Endothelial cell of umbilical vein (primary cell): ENCODE data around the gene UBXN1. TPM values are rescaled to one million over a fixed set of nuclear protein-coding genes. Genes with fewer than 3 reads are reported as not detected.

Experiments
- BruUV-seq: library from RNA; stranded (reverse); fragments of 400-500 nt; replicated peaks from 2 replicates; lab custom pipeline; 2021; lab: Mats Ljungman, UMichigan
- CTCF ChIA-PET: fragments of 300-600, 350-600 bp; sonication (Branson Sonifier 250); formaldehyde crosslinking; loops from one replicate; lab custom pipeline; 2021; ENCODE audit warnings: antibody characterized with exemption, inconsistent platforms; lab: Charles Lee
- POLR2A ChIA-PET: fragments of 300-600, 350-600 bp; sonication (Branson Sonifier 250); formaldehyde crosslinking; loops from one replicate; lab custom pipeline; 2021; ENCODE audit warnings: antibody characterized with exemption, inconsistent platforms; lab: Charles Lee
- DNase-seq: peaks from one replicate; pipeline ENCODE4 v3.0.0-alpha.2; 2011; ENCODE audit warnings: low read depth, low spot score
- FAIRE-seq: peaks from 2 replicates; lab custom pipeline; 2011; peaks lifted over from hg19 to GRCh38; lab: Jason Lieb, UNC
- H2AFZ ChIP-seq: 2 replicates; pipeline ENCODE4 v1.6.0; 2012; ENCODE audit warnings: low read depth, low read length, control low read depth, inconsistent platforms
- H3K27ac ChIP-seq: 2 replicates; pipeline ENCODE4 v1.5.1; 2011; ENCODE audit warnings: low read depth, mild to moderate bottlenecking, control low read depth, low read length, moderate library complexity; ENCODE audit not compliant: insufficient read depth
- H3K27me3 ChIP-seq, 2 experiments: 2 replicates each; pipeline versions ENCODE4 v1.6.0 to v1.6.1; 2011; ENCODE audit warnings: low read length in 2 of 2, mixed read lengths in 1 of 2; ENCODE audit not compliant: control insufficient read depth in 2 of 2, insufficient read depth in 2 of 2
- H3K36me3 ChIP-seq, 2 experiments: 2 replicates in 1 of 2; 3 replicates in 1 of 2; pipeline ENCODE4 v1.5.1; 2011; ENCODE audit warnings: low read length in 2 of 2, mild to moderate bottlenecking in 1 of 2, moderate library complexity in 1 of 2; ENCODE audit not compliant: control insufficient read depth in 2 of 2, insufficient read depth in 2 of 2; ENCODE audit errors: extremely low read depth in 1 of 2
- H3K4me1 ChIP-seq: 3 replicates; pipeline ENCODE4 v1.5.1; 2011; ENCODE audit warnings: mild to moderate bottlenecking, low read length; ENCODE audit not compliant: control insufficient read depth, insufficient read depth; ENCODE audit errors: extremely low read depth
- H3K4me2 ChIP-seq: 2 replicates; pipeline ENCODE4 v1.6.1; 2011; ENCODE audit warnings: low read length, control low read depth, mixed read lengths; ENCODE audit not compliant: insufficient read depth
- H3K4me3 ChIP-seq, 3 experiments: fragments of 200-600 bp in 1 of 3; sonication (generic), shearing (Covaris generic) in 1 of 3; replicated peaks in 1 of 3; 2 replicates each; pipeline ENCODE4 v1.5.1; 2011 to 2016; ENCODE audit warnings: control low read depth in 3 of 3, low read length in 3 of 3, mild to moderate bottlenecking in 2 of 3, inconsistent platforms in 1 of 3, low read depth in 1 of 3, moderate library complexity in 1 of 3; ENCODE audit not compliant: insufficient read depth in 1 of 3
- H3K79me2 ChIP-seq: 2 replicates; pipeline ENCODE4 v1.6.0; 2012; ENCODE audit warnings: low read length, inconsistent platforms; ENCODE audit not compliant: control insufficient read depth, insufficient read depth
- H3K9ac ChIP-seq: replicated peaks from 2 replicates; pipeline ENCODE3; 2011; ENCODE audit warnings: low read length, control low read depth; ENCODE audit not compliant: insufficient read depth; ENCODE audit errors: extremely low read depth
- H3K9me1 ChIP-seq: replicated peaks from 3 replicates; pipeline ENCODE4 v1.6.0; 2011; ENCODE audit warnings: mild to moderate bottlenecking, low read length; ENCODE audit not compliant: control insufficient read depth, insufficient read depth; ENCODE audit errors: extremely low read depth
- H3K9me3 ChIP-seq: replicated peaks from 2 replicates; pipeline ENCODE4 v1.5.1; 2012; ENCODE audit warnings: low read length, inconsistent platforms; ENCODE audit not compliant: control insufficient read depth, insufficient read depth
- H4K20me1 ChIP-seq: replicated peaks from 2 replicates; pipeline ENCODE3; 2011; ENCODE audit warnings: mild to moderate bottlenecking, low read length; ENCODE audit not compliant: control insufficient read depth, insufficient read depth; ENCODE audit errors: extremely low read depth
- EZH2 ChIP-seq: IDR thresholded peaks from 2 replicates; pipeline ENCODE4 v1.6.1; 2012; ENCODE audit warnings: borderline replicate concordance, low read depth, mild to moderate bottlenecking, moderate library complexity, low read length, inconsistent platforms; ENCODE audit not compliant: severe bottlenecking
- FOS ChIP-seq: IDR thresholded peaks from 2 replicates; pipeline ENCODE4 v1.6.1; 2011; ENCODE audit warnings: mild to moderate bottlenecking, low read length, moderate library complexity, borderline replicate concordance; ENCODE audit not compliant: insufficient read depth
- GATA2 ChIP-seq: IDR thresholded peaks from 2 replicates; pipeline ENCODE4 v1.7.0; 2011; ENCODE audit warnings: low read depth, mild to moderate bottlenecking, moderate library complexity, mixed read lengths, low read length; ENCODE audit not compliant: insufficient read length, insufficient read depth
- JUN ChIP-seq: IDR thresholded peaks from 2 replicates; pipeline ENCODE4 v1.6.1; 2011; ENCODE audit warnings: borderline replicate concordance, low read depth; ENCODE audit not compliant: insufficient read length, insufficient read depth
- MYC ChIP-seq: IDR thresholded peaks from one replicate; pipeline ENCODE4 v1.6.1; 2011; ENCODE audit warnings: mild to moderate bottlenecking, low read depth, low read length
- POLR2A ChIP-seq: IDR thresholded peaks from 2 replicates; pipeline ENCODE4 v1.6.1; 2012; ENCODE audit warnings: low read depth, mild to moderate bottlenecking, control low read depth, low read length
- POLR2AphosphoS5 ChIP-seq: IDR thresholded peaks from 2 replicates; pipeline ENCODE4 v1.6.1; 2012; ENCODE audit warnings: low read depth, mild to moderate bottlenecking, control low read depth, low read length, moderate library complexity; ENCODE audit not compliant: insufficient read depth
- dilution Hi-C: fragments of 300-500 bp; cut with MboI; formaldehyde crosslinking; loops from one replicate; pipeline ENCODE4 v1.15.0; 2019; ENCODE audit warnings: low sequenced_read_pairs; ENCODE audit not compliant: extremely low pct_ligation_motif_present
- intact Hi-C: fragments of 100-400 bp; cut with micrococcal nuclease; formaldehyde crosslinking; loops from one replicate; pipeline ENCODE4 v1.10.0; 2022
- polyA plus RNA-seq, 4 experiments: library from polyadenylated mRNA; depleted of rRNA in 3 of 4; stranded (reverse) in 3 of 4; unstranded in 1 of 4; fragments of >200 nt; gene quantifications; 2 replicates each; pipeline versions ENCODE4 v1.2.1 to v1.2.3, GENCODE V29; 2011 to 2012; ENCODE audit warnings: missing spikeins in 1 of 4
- total RNA-seq: library from RNA; stranded (reverse); gene quantifications from 2 replicates; pipeline ENCODE4 v1.2.3, GENCODE V29; 2021
- TF ChIP-seq, protein P1 (sequence below): IDR thresholded peaks from 2 replicates; pipeline ENCODE4 v1.6.1; 2011; ENCODE audit not compliant: insufficient read depth, insufficient read length
- TF ChIP-seq, protein P2 (sequence below), 2 donors: IDR thresholded peaks; 1 replicate in 1 of 2; 2 replicates in 1 of 2; pipeline ENCODE4 v1.5.1; 2011; ENCODE audit warnings: low read length in 2 of 2, mild to moderate bottlenecking in 2 of 2, moderate library complexity in 2 of 2, control low read depth in 1 of 2, inconsistent platforms in 1 of 2, low read depth in 1 of 2; ENCODE audit not compliant: insufficient read depth in 1 of 2; ENCODE audit errors: extremely low read depth in 1 of 2

The UBXN1 gene
- total and polyA plus RNA-seq, 2 donors (not counting 3 experiments of a cell fraction or from before 2014, with no cell fraction given): 113 to 114 TPM

DNA sequence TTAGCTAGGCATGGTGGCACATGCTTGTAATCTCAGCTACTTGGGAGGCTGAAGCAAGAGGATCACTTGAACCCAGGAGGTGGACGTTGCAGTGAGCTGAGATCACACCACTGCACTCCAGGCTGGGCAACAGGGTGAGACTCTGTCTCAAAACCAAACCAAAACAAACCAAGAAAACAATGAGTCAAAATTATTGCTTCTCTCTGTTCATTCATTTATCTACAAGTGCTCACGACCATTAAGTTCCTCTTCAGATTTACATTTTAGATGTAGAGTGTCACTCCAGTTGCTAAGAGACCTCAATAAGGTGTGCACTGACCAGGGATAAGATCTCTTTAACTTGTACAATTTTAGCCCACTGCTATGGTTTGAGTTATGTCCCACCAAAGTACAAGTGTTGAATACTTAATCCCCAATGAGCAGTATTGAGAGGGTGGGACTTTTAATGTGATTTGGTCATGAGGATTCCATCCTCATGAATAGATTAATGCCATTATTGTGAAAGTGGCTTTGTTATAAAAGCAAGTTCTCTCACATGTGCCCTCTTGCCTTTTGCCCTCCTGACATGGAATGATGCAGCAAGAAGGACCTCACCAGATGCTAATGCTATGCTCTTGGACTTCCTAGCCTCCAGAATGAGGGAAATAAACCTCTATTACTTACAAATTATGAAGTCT, 40.6 kb upstream of the UBXN1 start:
- H2AFZ ChIP-seq: no peak overlapping the region
- dilution Hi-C loops (no loop called here), intact Hi-C loops (no loop called here)
- ChIA-PET POLR2A (no interaction called here), CTCF (no interaction called here)
- H3K27me3 ChIP-seq: no peaks in the 10 kb centered on the region
- DNase-seq (no peak), FAIRE-seq (no peak)
- peaks cover 5% of the 10 kb centered on the region for H3K4me1 ChIP-seq
- H3K27ac ChIP-seq: no peak overlapping the region
- H3K79me2 ChIP-seq: peaks cover 64% of the 10 kb centered on the region
- no peaks in the 10 kb centered on the region for H3K9me1 ChIP-seq
- no peaks in the 10 kb centered on the region for H3K9me3 ChIP-seq
- no peaks in the 10 kb centered on the region for H4K20me1 ChIP-seq
- no peak overlapping the region for H3K4me2 ChIP-seq
- no peak overlapping the region for H3K4me3 ChIP-seq
- no TSS peak for BruUV-seq
- TF ChIP-seq POLR2A (no peak), JUN (no peak), GATA2 (no peak), EZH2 (no peak), POLR2AphosphoS5 (no peak), FOS (no peak), MYC (no peak)
- TF ChIP-seq, protein P1, sequence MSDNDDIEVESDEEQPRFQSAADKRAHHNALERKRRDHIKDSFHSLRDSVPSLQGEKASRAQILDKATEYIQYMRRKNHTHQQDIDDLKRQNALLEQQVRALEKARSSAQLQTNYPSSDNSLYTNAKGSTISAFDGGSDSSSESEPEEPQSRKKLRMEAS: no peak
- TF ChIP-seq, protein P2, sequence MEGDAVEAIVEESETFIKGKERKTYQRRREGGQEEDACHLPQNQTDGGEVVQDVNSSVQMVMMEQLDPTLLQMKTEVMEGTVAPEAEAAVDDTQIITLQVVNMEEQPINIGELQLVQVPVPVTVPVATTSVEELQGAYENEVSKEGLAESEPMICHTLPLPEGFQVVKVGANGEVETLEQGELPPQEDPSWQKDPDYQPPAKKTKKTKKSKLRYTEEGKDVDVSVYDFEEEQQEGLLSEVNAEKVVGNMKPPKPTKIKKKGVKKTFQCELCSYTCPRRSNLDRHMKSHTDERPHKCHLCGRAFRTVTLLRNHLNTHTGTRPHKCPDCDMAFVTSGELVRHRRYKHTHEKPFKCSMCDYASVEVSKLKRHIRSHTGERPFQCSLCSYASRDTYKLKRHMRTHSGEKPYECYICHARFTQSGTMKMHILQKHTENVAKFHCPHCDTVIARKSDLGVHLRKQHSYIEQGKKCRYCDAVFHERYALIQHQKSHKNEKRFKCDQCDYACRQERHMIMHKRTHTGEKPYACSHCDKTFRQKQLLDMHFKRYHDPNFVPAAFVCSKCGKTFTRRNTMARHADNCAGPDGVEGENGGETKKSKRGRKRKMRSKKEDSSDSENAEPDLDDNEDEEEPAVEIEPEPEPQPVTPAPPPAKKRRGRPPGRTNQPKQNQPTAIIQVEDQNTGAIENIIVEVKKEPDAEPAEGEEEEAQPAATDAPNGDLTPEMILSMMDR (IDR thresholded peaks at IDR 0.05; ENCODE audit: extremely low read depth in 1 of 2, insufficient read depth in 1 of 2, low read depth in 1 of 2, low read length in 2 of 2): no peak
- peaks cover 46 to 64% of the 10 kb centered on the region in 2 experiments for H3K36me3 ChIP-seq
- no peak overlapping the region for H3K9ac ChIP-seq
